MM.1S (cell line): Measurements from ENCODE around the gene MAGI2.

Source experiments
- DNase-seq: peaks from one replicate; pipeline ENCODE4 v3.0.0-alpha.2; 2015
- H2AFZ ChIP-seq: fragments of 300-600 bp; sonication (generic); 2 replicates; pipeline ENCODE4 v1.6.0; 2016; ENCODE audit warnings: antibody characterized with exemption, low read length
- H3F3A ChIP-seq: fragments of 300-600 bp; sonication (generic); 2 replicates; pipeline ENCODE4 v1.6.1; 2016; ENCODE audit warnings: mild to moderate bottlenecking, antibody characterized with exemption, low read length, moderate library complexity, mixed read lengths; ENCODE audit not compliant: insufficient read depth
- H3K27ac ChIP-seq: fragments of 300-600 bp; sonication (generic); 2 replicates; pipeline ENCODE4 v1.5.1; 2016; ENCODE audit warnings: mild to moderate bottlenecking, low read length
- H3K27me3 ChIP-seq: fragments of 300-600 bp; sonication (generic); replicated peaks from 2 replicates; pipeline ENCODE4 v1.6.0; 2016; ENCODE audit warnings: low read length; ENCODE audit not compliant: insufficient read depth
- H3K36me3 ChIP-seq: fragments of 300-600 bp; sonication (generic); replicated peaks from 2 replicates; pipeline ENCODE4 v1.6.1; 2016; ENCODE audit warnings: mild to moderate bottlenecking, low read length, mixed read lengths; ENCODE audit not compliant: insufficient read depth
- H3K4me1 ChIP-seq: fragments of 300-600 bp; sonication (generic); 2 replicates; pipeline ENCODE4 v1.6.1; 2016; ENCODE audit warnings: low read length, mixed read lengths
- H3K4me2 ChIP-seq: fragments of 300-600 bp; sonication (generic); 2 replicates; pipeline ENCODE4 v1.6.0; 2016; ENCODE audit warnings: low read depth, low read length
- H3K4me3 ChIP-seq: fragments of 300-600 bp; sonication (generic); 2 replicates; pipeline ENCODE4 v1.5.1; 2016; ENCODE audit warnings: low read length, mixed read lengths
- H3K79me2 ChIP-seq: fragments of 300-600 bp; sonication (generic); 2 replicates; pipeline ENCODE4 v1.6.1; 2016; ENCODE audit warnings: mixed run types, low read length, mixed read lengths
- H3K9ac ChIP-seq: fragments of 300-600 bp; sonication (generic); 2 replicates; pipeline ENCODE4 v1.6.1; 2016; ENCODE audit warnings: low read length, mixed read lengths
- H3K9me2 ChIP-seq: fragments of 300-600 bp; sonication (generic); replicated peaks from 2 replicates; pipeline ENCODE4 v1.6.1; 2016; ENCODE audit warnings: mild to moderate bottlenecking, low read length, mixed read lengths; ENCODE audit not compliant: insufficient read depth
- H3K9me3 ChIP-seq: fragments of 300-600 bp; sonication (generic); replicated peaks from 2 replicates; pipeline ENCODE4 v1.6.1; 2016; ENCODE audit warnings: mild to moderate bottlenecking, low read length, mixed read lengths; ENCODE audit not compliant: insufficient read depth
- H4K20me1 ChIP-seq: fragments of 300-600 bp; sonication (generic); 2 replicates; pipeline ENCODE4 v1.6.1; 2016; ENCODE audit warnings: mild to moderate bottlenecking, low read length, moderate library complexity, mixed read lengths; ENCODE audit not compliant: insufficient read depth
- EZH2 ChIP-seq: fragments of 300-600 bp; sonication (generic); optimal IDR thresholded peaks from 2 replicates; pipeline ENCODE3; 2017; ENCODE audit warnings: low read depth, mild to moderate bottlenecking, antibody characterized with exemption, low read length, mixed read lengths
- EZH2phosphoT487 ChIP-seq: fragments of 300-600 bp; sonication (generic); IDR thresholded peaks from 2 replicates; pipeline ENCODE4 v1.6.1; 2018; ENCODE audit warnings: antibody characterized with exemption, low read length
- TF ChIP-seq, protein P1 (sequence below): fragments of 300-600 bp; sonication (generic); IDR thresholded peaks from 2 replicates; pipeline ENCODE4 v1.5.1; 2016; ENCODE audit warnings: antibody characterized with exemption, low read length, mixed read lengths

MAGI2 gene

DNA sequence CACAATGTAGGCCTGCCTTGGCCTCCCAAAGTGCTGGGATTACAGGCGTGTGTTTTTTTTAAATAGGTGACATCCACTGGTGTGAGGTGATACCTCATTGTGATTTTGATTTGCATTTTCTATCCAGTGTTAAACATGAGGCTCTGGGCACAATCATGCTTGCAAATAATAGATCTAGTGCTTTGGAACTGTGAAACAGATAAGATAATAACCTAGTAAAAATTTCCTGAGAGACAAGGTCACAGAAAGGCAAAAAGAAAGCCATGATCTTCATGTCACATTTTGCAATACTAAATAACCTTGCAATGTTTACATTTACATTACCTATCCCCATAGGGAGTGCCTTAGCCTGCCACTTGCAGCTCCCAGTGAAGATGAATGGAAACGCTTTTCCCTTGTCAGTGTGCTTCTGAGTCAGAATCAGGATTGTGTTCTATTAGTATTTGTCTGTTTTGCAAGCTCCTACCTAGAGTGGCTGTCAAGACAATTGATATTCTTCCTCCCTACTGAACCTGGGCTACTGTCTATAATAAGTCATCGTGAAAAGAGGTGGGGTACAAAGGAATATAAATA, 1398.4 kb downstream of the MAGI2 start:
- DNase-seq: no peak
- Histone ChIP-seq H3K4me3 (no peak overlapping the region), H3K9me3 (no peaks in the 10 kb centered on the region), H3K4me1 (no peaks in the 10 kb centered on the region), H4K20me1 (no peaks in the 10 kb centered on the region), H3K36me3 (no peaks in the 10 kb centered on the region), H3K9ac (no peak overlapping the region), H3F3A (no peaks in the 10 kb centered on the region), H3K27ac (no peak overlapping the region), H2AFZ (no peak overlapping the region), H3K9me2 (no peaks in the 10 kb centered on the region), H3K4me2 (no peak overlapping the region), H3K79me2 (no peaks in the 10 kb centered on the region), H3K27me3 (no peaks in the 10 kb centered on the region)
- TF ChIP-seq EZH2 (no peak), EZH2phosphoT487 (no peak)
- TF ChIP-seq, protein P1, sequence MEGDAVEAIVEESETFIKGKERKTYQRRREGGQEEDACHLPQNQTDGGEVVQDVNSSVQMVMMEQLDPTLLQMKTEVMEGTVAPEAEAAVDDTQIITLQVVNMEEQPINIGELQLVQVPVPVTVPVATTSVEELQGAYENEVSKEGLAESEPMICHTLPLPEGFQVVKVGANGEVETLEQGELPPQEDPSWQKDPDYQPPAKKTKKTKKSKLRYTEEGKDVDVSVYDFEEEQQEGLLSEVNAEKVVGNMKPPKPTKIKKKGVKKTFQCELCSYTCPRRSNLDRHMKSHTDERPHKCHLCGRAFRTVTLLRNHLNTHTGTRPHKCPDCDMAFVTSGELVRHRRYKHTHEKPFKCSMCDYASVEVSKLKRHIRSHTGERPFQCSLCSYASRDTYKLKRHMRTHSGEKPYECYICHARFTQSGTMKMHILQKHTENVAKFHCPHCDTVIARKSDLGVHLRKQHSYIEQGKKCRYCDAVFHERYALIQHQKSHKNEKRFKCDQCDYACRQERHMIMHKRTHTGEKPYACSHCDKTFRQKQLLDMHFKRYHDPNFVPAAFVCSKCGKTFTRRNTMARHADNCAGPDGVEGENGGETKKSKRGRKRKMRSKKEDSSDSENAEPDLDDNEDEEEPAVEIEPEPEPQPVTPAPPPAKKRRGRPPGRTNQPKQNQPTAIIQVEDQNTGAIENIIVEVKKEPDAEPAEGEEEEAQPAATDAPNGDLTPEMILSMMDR: no peak

DNA sequence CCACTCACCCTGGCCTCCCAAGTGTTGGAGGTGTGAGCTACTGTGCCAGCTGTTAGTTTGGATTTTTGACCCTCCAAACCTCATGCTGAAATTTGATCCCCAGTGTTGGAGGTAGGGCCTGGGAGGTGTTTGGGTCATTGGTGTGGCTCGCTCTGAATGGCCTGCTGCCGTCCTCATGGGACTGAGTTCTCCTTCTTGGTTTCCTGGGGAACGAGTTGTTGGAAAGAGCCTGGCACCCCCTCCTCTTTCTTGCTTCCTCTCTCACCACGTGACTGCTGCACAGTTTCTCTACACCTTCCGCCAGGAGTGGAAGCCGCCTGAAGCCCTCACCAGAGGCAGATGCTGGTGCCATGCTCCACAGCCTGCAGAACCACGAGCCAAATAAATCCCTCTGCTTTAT, 1401.4 kb downstream of the MAGI2 start:
- Histone ChIP-seq H3K4me2 (no peak overlapping the region), H3K9ac (no peak overlapping the region), H3K4me3 (no peak overlapping the region), H4K20me1 (no peaks in the 10 kb centered on the region), H3F3A (no peaks in the 10 kb centered on the region), H3K4me1 (no peaks in the 10 kb centered on the region), H3K36me3 (no peaks in the 10 kb centered on the region), H3K27me3 (no peaks in the 10 kb centered on the region), H3K27ac (no peak overlapping the region), H3K9me2 (no peaks in the 10 kb centered on the region), H2AFZ (no peak overlapping the region), H3K9me3 (no peaks in the 10 kb centered on the region), H3K79me2 (no peaks in the 10 kb centered on the region)
- TF ChIP-seq, protein P1: no peak
- no peak for TF ChIP-seq EZH2
- no peak for TF ChIP-seq EZH2phosphoT487
- DNase-seq: no peak

DNA sequence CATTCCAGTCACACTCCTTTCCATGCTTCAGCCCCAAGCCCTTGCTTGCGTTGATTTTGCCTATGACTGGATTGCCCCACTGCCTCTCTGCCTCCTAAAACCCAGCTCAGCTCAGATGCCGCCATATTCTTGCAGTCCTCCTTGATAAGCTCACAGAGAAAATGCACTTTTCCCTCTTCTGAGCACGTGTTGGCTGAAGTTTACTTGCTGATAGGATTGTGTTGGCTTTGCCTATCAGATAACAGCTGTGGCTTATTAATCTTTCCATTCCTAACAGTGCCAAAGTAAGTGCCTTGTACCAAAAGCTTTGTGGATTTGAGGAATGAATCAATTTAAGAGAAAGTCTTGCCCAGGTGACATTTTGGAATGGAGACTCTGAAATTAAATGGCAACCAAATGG, 1405.7 kb downstream of the MAGI2 start:
- no peaks in the 10 kb centered on the region for H3K36me3 ChIP-seq
- H2AFZ ChIP-seq: no peak overlapping the region
- H4K20me1 ChIP-seq: no peaks in the 10 kb centered on the region
- no peaks in the 10 kb centered on the region for H3F3A ChIP-seq
- H3K4me2 ChIP-seq: no peak overlapping the region
- H3K4me3 ChIP-seq: no peak overlapping the region
- DNase-seq: no peak
- TF ChIP-seq EZH2 (no peak), EZH2phosphoT487 (no peak)
- H3K9ac ChIP-seq: no peak overlapping the region
- H3K27me3 ChIP-seq: no peaks in the 10 kb centered on the region
- no peaks in the 10 kb centered on the region for H3K9me3 ChIP-seq
- H3K4me1 ChIP-seq: no peaks in the 10 kb centered on the region
- H3K79me2 ChIP-seq: no peaks in the 10 kb centered on the region
- H3K9me2 ChIP-seq: no peaks in the 10 kb centered on the region
- no peak overlapping the region for H3K27ac ChIP-seq

DNA sequence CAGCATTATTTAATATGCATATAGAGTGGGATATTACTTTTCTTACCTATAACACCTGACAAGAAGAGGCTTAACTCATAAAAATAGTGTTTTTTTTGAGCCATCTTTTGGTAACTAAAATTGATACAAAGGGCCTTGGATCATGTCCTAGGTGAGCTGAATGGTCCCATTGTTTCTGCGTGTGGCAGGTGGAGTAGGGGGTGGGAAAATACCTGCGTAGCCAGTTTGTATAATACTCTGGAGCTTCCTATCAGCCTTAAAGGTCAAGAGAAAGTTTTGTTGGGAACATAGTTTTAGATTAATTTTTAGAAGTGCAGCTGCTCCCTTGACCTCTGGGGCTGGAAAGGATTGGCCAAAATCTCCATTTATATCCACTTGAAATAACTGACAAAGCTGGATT, 1410.3 kb downstream of the MAGI2 start:
- no peaks in the 10 kb centered on the region for H3K9me3 ChIP-seq
- no peaks in the 10 kb centered on the region for H3K27me3 ChIP-seq
- no peaks in the 10 kb centered on the region for H3K9me2 ChIP-seq
- no peak overlapping the region for H3K4me2 ChIP-seq
- no peak overlapping the region for H3K27ac ChIP-seq
- no peak overlapping the region for H2AFZ ChIP-seq
- H3K36me3 ChIP-seq: no peaks in the 10 kb centered on the region
- no peaks in the 10 kb centered on the region for H3K4me1 ChIP-seq
- no peaks in the 10 kb centered on the region for H4K20me1 ChIP-seq
- H3K4me3 ChIP-seq: no peak overlapping the region
- no peaks in the 10 kb centered on the region for H3F3A ChIP-seq
- TF ChIP-seq EZH2: no peak
- TF ChIP-seq EZH2phosphoT487: no peak
- TF ChIP-seq, protein P1: no peak
- DNase-seq: no peak
- H3K79me2 ChIP-seq: no peaks in the 10 kb centered on the region
- H3K9ac ChIP-seq: no peak overlapping the region
